ENCODE data around the gene CLEC9A.
"Not testable (repeated sequence)": the region's sequence is repeated elsewhere in the genome, so short reads cannot be mapped to it uniquely, and the experiment has no call there.

GRCh38 chr12:10026666-10027065, 3.8 kb upstream of the CLEC9A start:
- TF ChIP-seq CTCF, POLR2A (IDR thresholded peaks at IDR 0.05): not testable (repeated sequence)
